CD14-positive monocyte (primary cell): ENCODE data around the gene CMTM2. TPM values are rescaled to one million over a fixed set of nuclear protein-coding genes. Genes with fewer than 3 reads are reported as not detected.

Experiments used
- DNase-seq, 3 donors: peaks; one replicate each; pipeline ENCODE4 v3.0.0-alpha.2; 2011 to 2022
- H2AFZ ChIP-seq: 2 replicates; pipeline ENCODE4 v1.6.0; 2012; ENCODE audit warnings: mild to moderate bottlenecking, low read depth, low read length, inconsistent platforms; ENCODE audit not compliant: insufficient read depth, poor library complexity, severe bottlenecking
- H3K27ac ChIP-seq, 2 donors: 1 replicate in 1 of 2; 2 replicates in 1 of 2; pipeline ENCODE4 v1.5.1; 2012 to 2013; ENCODE audit warnings: low read length in 2 of 2, control low read depth in 1 of 2, inconsistent platforms in 1 of 2, low read depth in 1 of 2, mild to moderate bottlenecking in 1 of 2
- H3K27me3 ChIP-seq, 2 donors: one replicate each; pipeline versions ENCODE4 v1.6.0 to v1.6.1; 2011 to 2013; ENCODE audit warnings: low read length in 2 of 2; ENCODE audit not compliant: control insufficient read depth in 2 of 2, insufficient read depth in 2 of 2
- H3K36me3 ChIP-seq, 2 donors: replicated peaks in 1 of 2; 1 replicate in 1 of 2; 2 replicates in 1 of 2; pipeline versions ENCODE4 v1.5.1 to v1.6.1; 2012 to 2013; ENCODE audit warnings: low read length in 2 of 2, control low read depth in 1 of 2, inconsistent platforms in 1 of 2, mild to moderate bottlenecking in 1 of 2; ENCODE audit not compliant: insufficient read depth in 2 of 2, control insufficient read depth in 1 of 2
- H3K4me1 ChIP-seq, 2 donors: 1 replicate in 1 of 2; 2 replicates in 1 of 2; pipeline versions ENCODE4 v1.5.1 to v1.6.1; 2012 to 2013; ENCODE audit warnings: low read length in 2 of 2, control low read depth in 1 of 2, inconsistent platforms in 1 of 2, mild to moderate bottlenecking in 1 of 2, moderate library complexity in 1 of 2; ENCODE audit not compliant: insufficient read depth in 2 of 2, control insufficient read depth in 1 of 2
- H3K4me2 ChIP-seq: replicated peaks from 2 replicates; pipeline ENCODE3; 2012; ENCODE audit warnings: low read length, moderate library complexity, mild to moderate bottlenecking; ENCODE audit not compliant: poor library complexity, severe bottlenecking; ENCODE audit errors: extremely low read depth
- H3K4me3 ChIP-seq, 3 experiments: fragments of 200-600 bp in 1 of 3; sonication (generic) in 1 of 3; replicated peaks in 1 of 3; 1 replicate in 2 of 3; 2 replicates in 1 of 3; pipeline ENCODE4 v1.5.1; 2011 to 2013; ENCODE audit warnings: low read length in 3 of 3, mild to moderate bottlenecking in 3 of 3, control low read depth in 2 of 3, low read depth in 2 of 3, inconsistent platforms in 1 of 3, moderate library complexity in 1 of 3
- H3K79me2 ChIP-seq: 2 replicates; pipeline ENCODE4 v1.6.0; 2012; ENCODE audit warnings: mild to moderate bottlenecking, control low read depth, inconsistent platforms, low read length, moderate library complexity; ENCODE audit not compliant: insufficient read depth
- H3K9ac ChIP-seq: 2 replicates; pipeline ENCODE4 v1.6.0; 2017; ENCODE audit warnings: low read length, mild to moderate bottlenecking; ENCODE audit not compliant: insufficient read depth, poor library complexity, severe bottlenecking
- H3K9me3 ChIP-seq, 2 donors: replicated peaks in 1 of 2; 1 replicate in 1 of 2; 2 replicates in 1 of 2; pipeline versions ENCODE4 v1.5.1 to v1.6.1; 2012 to 2013; ENCODE audit warnings: low read length in 2 of 2, control low read depth in 1 of 2; ENCODE audit not compliant: control insufficient read depth in 1 of 2, insufficient read depth in 1 of 2
- H4K20me1 ChIP-seq: 2 replicates; pipeline ENCODE4 v1.6.0; 2012; ENCODE audit warnings: mild to moderate bottlenecking, low read length, control low read depth, moderate library complexity; ENCODE audit not compliant: insufficient read depth
- H3K27ac Mint-ChIP-seq, 7 donors: one replicate each; pipeline ENCODE4 v1.8.0; 2020; ENCODE audit warnings: mild to moderate bottlenecking in 7 of 7, mixed read lengths in 7 of 7, moderate library complexity in 6 of 7, inconsistent platforms in 2 of 7
- H3K27me3 Mint-ChIP-seq, 3 donors: one replicate each; pipeline ENCODE4 v1.8.0; 2021 to 2022; ENCODE audit warnings: low read depth in 3 of 3, mild to moderate bottlenecking in 3 of 3, mixed read lengths in 3 of 3, moderate library complexity in 3 of 3, inconsistent platforms in 1 of 3
- H3K36me3 Mint-ChIP-seq, 2 donors: one replicate each; pipeline ENCODE4 v1.8.0; 2020; ENCODE audit warnings: mixed read lengths in 2 of 2, inconsistent platforms in 1 of 2, mild to moderate bottlenecking in 1 of 2
- H3K4me1 Mint-ChIP-seq: one replicate; pipeline ENCODE4 v1.8.0; 2020; ENCODE audit warnings: mild to moderate bottlenecking, mixed read lengths
- H3K4me3 Mint-ChIP-seq, 2 donors: one replicate each; pipeline ENCODE4 v1.8.0; 2020; ENCODE audit warnings: mild to moderate bottlenecking in 2 of 2, mixed read lengths in 2 of 2, moderate library complexity in 1 of 2
- H3K9me3 Mint-ChIP-seq, 7 donors: one replicate each; pipeline ENCODE4 v1.8.0; 2020 to 2022; ENCODE audit warnings: mixed read lengths in 7 of 7, mild to moderate bottlenecking in 6 of 7, moderate library complexity in 6 of 7, inconsistent platforms in 2 of 7
- WGBS: methylation state at CpG from one replicate; pipeline ENCODE4 v1.1.5; 2013; ENCODE audit warnings: missing lambda C conversion rate; ENCODE audit not compliant: insufficient coverage; 5-methylcytosine and 5-hydroxymethylcytosine counted together
- intact Hi-C, 2 donors: fragments of 100-400 bp; cut with micrococcal nuclease; formaldehyde crosslinking; loops; one replicate each; pipeline versions ENCODE4 v1.15.0 to v1.15.1; 2023
- polyA plus RNA-seq, 3 donors: library from polyadenylated mRNA; depleted of rRNA in 1 of 3; unstranded in 2 of 3; stranded (reverse) in 1 of 3; fragments of 300-500 nt in 2 of 3; fragments of >200 nt in 1 of 3; fragmentation: Illumina TruSeq in 2 of 3; gene quantifications; 1 replicate in 2 of 3; 2 replicates in 1 of 3; pipeline ENCODE4 v1.2.3, GENCODE V29; 2012 to 2021
- TF ChIP-seq, protein P1 (sequence below): fragments of 200-600 bp; IDR thresholded peaks from one replicate; pipeline ENCODE4 v1.8.0; 2022; ENCODE audit warnings: antibody characterized with exemption, mild to moderate bottlenecking

Gene CMTM2
- polyA plus RNA-seq, 3 donors: 11.0 to 41.6 (median 39.1) TPM

DNA sequence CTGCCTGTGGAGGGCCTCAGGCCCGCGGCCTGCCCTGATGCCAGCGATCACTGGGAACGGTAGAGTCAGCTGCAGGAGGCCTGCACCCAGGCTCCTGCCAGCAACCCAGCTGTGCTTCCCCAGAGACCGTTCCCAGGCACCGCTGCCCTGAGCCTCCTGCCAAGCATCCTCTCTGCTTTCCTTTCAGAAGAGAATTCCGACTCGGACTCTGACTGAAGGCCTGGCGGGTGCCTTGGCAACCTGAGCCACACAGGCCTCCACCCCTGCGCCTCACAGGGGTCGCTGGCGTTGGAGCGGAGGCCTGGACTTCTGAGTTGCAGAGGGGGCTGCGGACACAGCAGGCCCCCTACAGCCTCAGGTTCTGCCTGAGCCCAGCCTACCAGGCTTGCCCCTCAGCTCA lies 33.2 kb downstream of the CMTM2 start:
- H3K4me3 ChIP-seq: no peak overlapping the region
- Mint-ChIP-seq H3K36me3 (peaks cover 66 to 83% of the 10 kb centered on the region in 2 donors), H3K9me3 (no peaks in the 10 kb centered on the region), H3K4me3 (no peak overlapping the region), H3K4me1 (peaks cover 34% of the 10 kb centered on the region), H3K27ac (no peak overlapping the region), H3K27me3 (peaks cover 0 to 3% (median 1%) of the 10 kb centered on the region in 3 donors)
- peaks cover 67 to 89% of the 10 kb centered on the region in 2 donors for H3K36me3 ChIP-seq
- intact Hi-C loops: no loop called here
- 93% methylated on average over 14 of the region's 14 CpGs for WGBS
- H4K20me1 ChIP-seq: peaks cover 91% of the 10 kb centered on the region
- H3K4me1 ChIP-seq: peaks cover 24 to 28% of the 10 kb centered on the region in 2 donors
- H2AFZ ChIP-seq: no peak overlapping the region
- H3K4me2 ChIP-seq: no peak overlapping the region
- TF ChIP-seq, protein P1, sequence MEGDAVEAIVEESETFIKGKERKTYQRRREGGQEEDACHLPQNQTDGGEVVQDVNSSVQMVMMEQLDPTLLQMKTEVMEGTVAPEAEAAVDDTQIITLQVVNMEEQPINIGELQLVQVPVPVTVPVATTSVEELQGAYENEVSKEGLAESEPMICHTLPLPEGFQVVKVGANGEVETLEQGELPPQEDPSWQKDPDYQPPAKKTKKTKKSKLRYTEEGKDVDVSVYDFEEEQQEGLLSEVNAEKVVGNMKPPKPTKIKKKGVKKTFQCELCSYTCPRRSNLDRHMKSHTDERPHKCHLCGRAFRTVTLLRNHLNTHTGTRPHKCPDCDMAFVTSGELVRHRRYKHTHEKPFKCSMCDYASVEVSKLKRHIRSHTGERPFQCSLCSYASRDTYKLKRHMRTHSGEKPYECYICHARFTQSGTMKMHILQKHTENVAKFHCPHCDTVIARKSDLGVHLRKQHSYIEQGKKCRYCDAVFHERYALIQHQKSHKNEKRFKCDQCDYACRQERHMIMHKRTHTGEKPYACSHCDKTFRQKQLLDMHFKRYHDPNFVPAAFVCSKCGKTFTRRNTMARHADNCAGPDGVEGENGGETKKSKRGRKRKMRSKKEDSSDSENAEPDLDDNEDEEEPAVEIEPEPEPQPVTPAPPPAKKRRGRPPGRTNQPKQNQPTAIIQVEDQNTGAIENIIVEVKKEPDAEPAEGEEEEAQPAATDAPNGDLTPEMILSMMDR: no peak
- no peak overlapping the region for H3K27ac ChIP-seq
- H3K9me3 ChIP-seq: no peaks in the 10 kb centered on the region
- no peak for DNase-seq
- H3K79me2 ChIP-seq: peaks cover 28% of the 10 kb centered on the region
- no peak overlapping the region for H3K9ac ChIP-seq
- H3K27me3 ChIP-seq: no peaks in the 10 kb centered on the region

DNA sequence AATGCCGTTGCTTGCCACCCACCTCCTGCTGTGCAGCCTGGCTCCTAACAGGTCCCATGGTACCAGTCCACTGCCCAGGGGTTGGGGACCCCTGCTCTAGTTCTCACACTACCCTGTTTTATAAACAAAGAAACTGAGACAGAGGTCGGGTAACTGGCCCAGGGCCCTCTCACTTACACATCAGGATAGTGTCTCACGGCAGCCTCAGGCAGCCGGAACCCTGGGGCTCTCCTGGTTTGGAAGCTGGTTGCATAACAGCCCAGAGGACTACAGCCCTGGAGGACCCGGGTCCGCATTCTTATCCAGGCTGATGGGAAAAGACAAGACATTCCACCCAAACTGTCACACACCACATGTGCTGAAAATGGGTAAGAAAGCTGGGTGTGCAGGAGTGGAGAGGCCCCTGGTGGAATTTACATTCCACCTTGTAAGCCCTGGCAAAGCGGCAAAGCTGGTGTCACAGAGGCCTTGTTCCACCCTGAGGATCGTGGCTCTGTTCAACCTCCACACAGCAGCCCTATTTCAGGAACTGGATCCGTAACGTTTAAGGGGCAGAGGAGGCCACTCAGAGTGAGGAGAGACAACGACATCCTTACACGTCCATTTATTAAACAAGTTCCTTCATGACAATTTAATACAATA lies 35.0 kb downstream of the CMTM2 start:
- peaks cover 23% of the 10 kb centered on the region for H3K4me1 Mint-ChIP-seq
- 98% methylated on average over 6 of the region's 12 CpGs for WGBS
- no peak overlapping the region for H3K27ac Mint-ChIP-seq
- H2AFZ ChIP-seq: no peak overlapping the region
- no peak overlapping the region for H3K4me3 Mint-ChIP-seq
- H3K4me1 ChIP-seq: peaks cover 9 to 10% of the 10 kb centered on the region in 2 donors
- peaks cover 0 to 2% (median 0%) of the 10 kb centered on the region in 7 donors for H3K9me3 Mint-ChIP-seq
- no peak overlapping the region for H3K27ac ChIP-seq
- peaks cover 15% of the 10 kb centered on the region for H3K79me2 ChIP-seq
- H3K27me3 ChIP-seq: no peaks in the 10 kb centered on the region
- no peak for DNase-seq
- peaks cover 60 to 90% of the 10 kb centered on the region in 2 donors for H3K36me3 ChIP-seq
- intact Hi-C loops: no loop called here
- H4K20me1 ChIP-seq: peaks cover 72% of the 10 kb centered on the region
- no peak overlapping the region for H3K4me3 ChIP-seq
- H3K9ac ChIP-seq: peak overlapping the region; percentile 0
- no peaks in the 10 kb centered on the region for H3K9me3 ChIP-seq
- no peak overlapping the region for H3K4me2 ChIP-seq
- H3K27me3 Mint-ChIP-seq: peaks cover 0 to 3% (median 1%) of the 10 kb centered on the region in 3 donors
- TF ChIP-seq, protein P1: no peak
- peaks cover 67 to 87% of the 10 kb centered on the region in 2 donors for H3K36me3 Mint-ChIP-seq
